HCT116 (cell line): Measurements from ENCODE around the gene SND1. TPM values are rescaled to one million over a fixed set of nuclear protein-coding genes. Genes with fewer than 3 reads are reported as not detected.

Experiments
- ATAC-seq: fragments of 200-7000 bp; cut with Tn5 transposase; 2 replicates; pipeline ENCODE4 v1.9.1; 2020; ENCODE audit warnings: mild to moderate bottlenecking, moderate library complexity
- BruUV-seq: library from RNA; stranded (reverse); fragments of 400-500 nt; replicated peaks from 2 replicates; lab custom pipeline; 2021; lab: Mats Ljungman, UMichigan
- CTCF ChIA-PET: fragments of 300-600 bp; sonication (Branson Sonifier 250); formaldehyde crosslinking; loops from one replicate; lab custom pipeline; 2021; ENCODE audit warnings: antibody characterized with exemption; lab: Charles Lee
- POLR2A ChIA-PET: fragments of 300-600, 350-600 bp; sonication (Branson Sonifier 250); formaldehyde crosslinking; loops from one replicate; lab custom pipeline; 2021; ENCODE audit warnings: antibody characterized with exemption; lab: Charles Lee
- RAD21 ChIA-PET, 2 experiments: fragments of 300-600 bp; sonication (Branson Sonifier 250); formaldehyde crosslinking; loops; one replicate each; lab custom pipeline; 2023; ENCODE audit warnings: low total read pairs in 2 of 2; ENCODE audit not compliant: uncharacterized antibody in 2 of 2, unreplicated experiment in 2 of 2, low non-redundant PET in 1 of 2; lab: Charles Lee
- DNase-seq: peaks from one replicate; pipeline ENCODE4 v3.0.0-alpha.2; 2010; ENCODE audit warnings: low read depth, low spot score
- H2AFZ ChIP-seq: fragments of 200-600 bp; shearing (Covaris generic), sonication (generic); 2 replicates; pipeline ENCODE4 v1.6.1; 2017; ENCODE audit warnings: low read depth, mixed run types, mixed read lengths, antibody characterized with exemption, low read length; ENCODE audit not compliant: poor library complexity, severe bottlenecking
- H3K27ac ChIP-seq: 2 replicates; pipeline ENCODE4 v1.5.1; 2012; ENCODE audit warnings: low read depth, low read length
- H3K27me3 ChIP-seq: fragments of 200-600 bp; sonication (generic); 2 replicates; pipeline ENCODE4 v1.6.1; 2016; ENCODE audit warnings: mixed run types, low read length, mixed read lengths; ENCODE audit not compliant: insufficient read depth
- H3K36me3 ChIP-seq, 2 experiments: fragments of 200-500 bp in 1 of 2; fragments of 200-600 bp in 1 of 2; sonication (Bioruptor generic) in 1 of 2; sonication (generic) in 1 of 2; 2 replicates each; pipeline versions ENCODE4 v1.5.1 to v1.6.1; 2014 to 2016; ENCODE audit warnings: low read length in 2 of 2, inconsistent platforms in 1 of 2, mixed read lengths in 1 of 2, mixed run types in 1 of 2; ENCODE audit not compliant: insufficient read depth in 2 of 2, control insufficient read depth in 1 of 2
- H3K4me1 ChIP-seq, 2 experiments: fragments of 200-600 bp in 1 of 2; sonication (generic) in 1 of 2; 2 replicates each; pipeline versions ENCODE4 v1.5.1 to v1.6.1; 2012 to 2017; ENCODE audit warnings: low read length in 2 of 2, inconsistent platforms in 1 of 2, mild to moderate bottlenecking in 1 of 2, mixed read lengths in 1 of 2, mixed run types in 1 of 2, moderate library complexity in 1 of 2; ENCODE audit not compliant: insufficient read depth in 2 of 2, control insufficient read depth in 1 of 2
- H3K4me2 ChIP-seq: fragments of 200-600 bp; sonication (generic); 2 replicates; pipeline ENCODE4 v1.6.1; 2017; ENCODE audit warnings: mixed run types, low read length, mixed read lengths
- H3K4me3 ChIP-seq, 2 experiments: fragments of 200-600 bp in 1 of 2; sonication (generic) in 1 of 2; replicated peaks in 1 of 2; 2 replicates each; pipeline ENCODE4 v1.5.1; 2011 to 2016; ENCODE audit warnings: low read length in 2 of 2, control low read depth in 1 of 2, low read depth in 1 of 2, mild to moderate bottlenecking in 1 of 2, mixed read lengths in 1 of 2, mixed run types in 1 of 2
- H3K79me2 ChIP-seq: fragments of 200-600 bp; sonication (generic); 2 replicates; pipeline ENCODE4 v1.6.1; 2017; ENCODE audit warnings: mild to moderate bottlenecking, mixed run types, low read length, moderate library complexity, mixed read lengths; ENCODE audit not compliant: insufficient read depth
- H3K9ac ChIP-seq: fragments of 200-600 bp; sonication (generic); 2 replicates; pipeline ENCODE4 v1.6.1; 2016; ENCODE audit warnings: low read length, mixed read lengths
- H3K9me2 ChIP-seq: fragments of 200-600 bp; sonication (generic), shearing (Covaris generic); 2 replicates; pipeline ENCODE4 v1.6.1; 2017; ENCODE audit warnings: mixed run types, mild to moderate bottlenecking, moderate library complexity; ENCODE audit not compliant: insufficient read depth
- H3K9me3 ChIP-seq, 2 experiments: fragments of 200-500 bp in 1 of 2; fragments of 200-600 bp in 1 of 2; sonication (Bioruptor generic) in 1 of 2; sonication (generic) in 1 of 2; 2 replicates each; pipeline ENCODE4 v1.6.1; 2014 to 2017; ENCODE audit warnings: low read length in 2 of 2, mixed read lengths in 2 of 2, inconsistent platforms in 1 of 2, low read depth in 1 of 2, mild to moderate bottlenecking in 1 of 2, mixed run types in 1 of 2, moderate library complexity in 1 of 2; ENCODE audit not compliant: control insufficient read depth in 1 of 2, insufficient read depth in 1 of 2
- H4K20me1 ChIP-seq: fragments of 200-600 bp; sonication (generic), shearing (Covaris generic); 2 replicates; pipeline ENCODE4 v1.6.1; 2017; ENCODE audit warnings: mixed run types, mild to moderate bottlenecking, moderate library complexity; ENCODE audit not compliant: insufficient read depth
- CEBPB ChIP-seq: IDR thresholded peaks from 2 replicates; pipeline ENCODE4 v1.6.1; 2012; ENCODE audit warnings: low read depth
- CTCF ChIP-seq, 3 experiments: fragments of 200-600 bp in 1 of 3; sonication (generic) in 1 of 3; IDR thresholded peaks in 2 of 3; conservative IDR thresholded peaks in 1 of 3; 2 replicates each; pipeline ENCODE4 v1.5.1; 2012 to 2017; ENCODE audit warnings: low read depth in 2 of 3, low read length in 2 of 3, antibody characterized with exemption in 1 of 3, borderline replicate concordance in 1 of 3, control low read depth in 1 of 3, mild to moderate bottlenecking in 1 of 3, mixed read lengths in 1 of 3, mixed run types in 1 of 3, moderate library complexity in 1 of 3; ENCODE audit not compliant: insufficient read depth in 1 of 3
- EGR1 ChIP-seq: IDR thresholded peaks from 2 replicates; pipeline ENCODE4 v1.6.1; 2012; ENCODE audit warnings: low read depth
- ELF1 ChIP-seq: IDR thresholded peaks from 2 replicates; pipeline ENCODE4 v1.6.1; 2012; ENCODE audit warnings: low read depth, borderline replicate concordance
- FOSL1 ChIP-seq: IDR thresholded peaks from 2 replicates; pipeline ENCODE4 v1.6.1; 2012; ENCODE audit warnings: low read depth
- POLR2A ChIP-seq: IDR thresholded peaks from 2 replicates; pipeline ENCODE4 v1.7.0; 2011; ENCODE audit warnings: borderline replicate concordance; ENCODE audit not compliant: insufficient read depth, insufficient read length; ENCODE audit errors: extremely low read depth
- RAD21 ChIP-seq: IDR thresholded peaks from 2 replicates; pipeline ENCODE4 v1.6.1; 2012; ENCODE audit warnings: low read depth, mild to moderate bottlenecking
- REST ChIP-seq: IDR thresholded peaks from 2 replicates; pipeline ENCODE4 v1.6.1; 2012; ENCODE audit warnings: low read depth
- SIN3A ChIP-seq: IDR thresholded peaks from 2 replicates; pipeline ENCODE4 v1.6.1; 2012; ENCODE audit warnings: low read depth
- SP1 ChIP-seq: IDR thresholded peaks from 2 replicates; pipeline ENCODE4 v1.6.1; 2012; ENCODE audit warnings: low read depth
- SRF ChIP-seq: IDR thresholded peaks from 2 replicates; pipeline ENCODE4 v1.6.1; 2012; ENCODE audit warnings: low read depth
- TCF7L2 ChIP-seq: IDR thresholded peaks from 2 replicates; pipeline ENCODE4 v1.7.0; 2011; ENCODE audit warnings: borderline replicate concordance, inconsistent platforms; ENCODE audit not compliant: insufficient read depth, insufficient read length; ENCODE audit errors: extremely low read depth
- YY1 ChIP-seq: IDR thresholded peaks from 2 replicates; pipeline ENCODE4 v1.6.1; 2011; ENCODE audit warnings: low read length, low read depth, moderate library complexity, mild to moderate bottlenecking; ENCODE audit not compliant: insufficient replicate concordance; ENCODE audit errors: extremely low read depth
- ZFX ChIP-seq: fragments of 450-650 bp; IDR thresholded peaks from 2 replicates; pipeline ENCODE4 v1.6.1; 2017
- ZNF274 ChIP-seq: fragments of 200-500 bp; sonication (Bioruptor generic); IDR thresholded peaks from 2 replicates; pipeline ENCODE4 v1.6.1; 2014; ENCODE audit warnings: mild to moderate bottlenecking, low read depth, low read length, inconsistent platforms
- intact Hi-C: fragments of 100-400 bp; cut with micrococcal nuclease; formaldehyde crosslinking; loops from 2 replicates; pipeline ENCODE4 v1.10.0; 2022
- total RNA-seq: library from RNA; stranded (reverse); gene quantifications from one replicate; pipeline ENCODE4 v1.2.1, GENCODE V29; 2021; ENCODE audit not compliant: unreplicated experiment
- TF ChIP-seq, protein P1 (sequence below): IDR thresholded peaks from 2 replicates; pipeline ENCODE4 v1.6.1; 2012
- TF ChIP-seq, protein P2 (sequence below): IDR thresholded peaks from 2 replicates; pipeline ENCODE4 v1.6.1; 2012

Gene SND1
- total RNA-seq, 1 experiment from 2014 or later, result 169 TPM

GRCh38 chr7:128045158-128045557 is 393.2 kb downstream of the SND1 start:
- DNase-seq (no peak), ATAC-seq (no peak)
- no TSS peak for BruUV-seq
- TF ChIP-seq, protein P1, sequence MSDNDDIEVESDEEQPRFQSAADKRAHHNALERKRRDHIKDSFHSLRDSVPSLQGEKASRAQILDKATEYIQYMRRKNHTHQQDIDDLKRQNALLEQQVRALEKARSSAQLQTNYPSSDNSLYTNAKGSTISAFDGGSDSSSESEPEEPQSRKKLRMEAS, result no peak
- TF ChIP-seq ZFX (no peak), RAD21 (no peak), REST (no peak), CEBPB (no peak), ELF1 (no peak), SRF (no peak), CTCF (IDR thresholded peaks at IDR 0.05 in 2 of 3, conservative IDR thresholded peaks at IDR 0.05 in 1 of 3; ENCODE audit: borderline replicate concordance in 1 of 3, insufficient read depth in 1 of 3, low read depth in 2 of 3, low read length in 2 of 3) (no peak), POLR2A (no peak), SIN3A (no peak), FOSL1 (no peak), ZNF274 (no peak), YY1 (no peak), SP1 (no peak), EGR1 (no peak), TCF7L2 (no peak)
- TF ChIP-seq, protein P2, sequence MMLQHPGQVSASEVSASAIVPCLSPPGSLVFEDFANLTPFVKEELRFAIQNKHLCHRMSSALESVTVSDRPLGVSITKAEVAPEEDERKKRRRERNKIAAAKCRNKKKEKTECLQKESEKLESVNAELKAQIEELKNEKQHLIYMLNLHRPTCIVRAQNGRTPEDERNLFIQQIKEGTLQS, result no peak
- H3K9ac ChIP-seq, result no peak overlapping the region
- H2AFZ ChIP-seq, result no peak overlapping the region
- no peaks in the 10 kb centered on the region for H4K20me1 ChIP-seq
- POLR2A ChIA-PET, result no interaction called here
- RAD21 ChIA-PET, result no interaction called here
- H3K4me1 ChIP-seq, result peaks cover 5 to 11% of the 10 kb centered on the region in 2 experiments; a peak in 3 of 4 replicates
- no peak overlapping the region for H3K4me2 ChIP-seq
- H3K4me3 ChIP-seq, result no peak overlapping the region
- no peak overlapping the region for H3K27ac ChIP-seq
- H3K9me3 ChIP-seq, result no peaks in the 10 kb centered on the region
- no peaks in the 10 kb centered on the region for H3K9me2 ChIP-seq
- H3K27me3 ChIP-seq, result no peaks in the 10 kb centered on the region
- H3K79me2 ChIP-seq, result no peaks in the 10 kb centered on the region; the same call in 1 of the 2 replicates
- no peaks in the 10 kb centered on the region for H3K36me3 ChIP-seq
- intact Hi-C loops, result no loop called here
- CTCF ChIA-PET, result no interaction called here
